Eye (tissue), 1 donor: ENCODE data around the gene GRIK1.

Experiments
- DNase-seq: peaks from one replicate; pipeline ENCODE4 v3.0.0-alpha.2; 2015

GRIK1 gene

DNA sequence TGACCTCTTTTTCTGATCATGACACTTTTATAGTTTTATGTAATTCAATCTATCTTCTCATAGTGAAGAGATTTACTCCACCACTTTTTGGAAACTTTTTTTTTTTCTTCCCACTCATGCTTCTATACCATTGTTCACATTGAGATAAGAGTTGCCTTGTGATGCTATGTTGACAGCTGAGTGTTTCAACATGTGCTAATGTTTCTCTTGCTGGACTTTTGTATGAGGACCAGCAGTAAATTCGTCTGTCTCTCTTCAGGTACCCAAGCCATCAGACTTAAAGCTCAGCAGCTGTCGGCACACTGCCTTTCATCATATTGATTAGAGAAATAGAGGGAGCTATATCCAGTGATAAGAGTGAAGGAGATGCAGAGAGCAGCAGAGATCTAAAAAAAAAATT is 227.0 kb downstream of the GRIK1 start:
- no peak for DNase-seq

GRCh38 chr21:29711236-29711635 is 228.6 kb downstream of the GRIK1 start:
- no peak for DNase-seq

- DNase-seq: no peak
These were observed 229.3 kb downstream of the GRIK1 start for GRCh38 chr21:29710498-29710897.

DNA sequence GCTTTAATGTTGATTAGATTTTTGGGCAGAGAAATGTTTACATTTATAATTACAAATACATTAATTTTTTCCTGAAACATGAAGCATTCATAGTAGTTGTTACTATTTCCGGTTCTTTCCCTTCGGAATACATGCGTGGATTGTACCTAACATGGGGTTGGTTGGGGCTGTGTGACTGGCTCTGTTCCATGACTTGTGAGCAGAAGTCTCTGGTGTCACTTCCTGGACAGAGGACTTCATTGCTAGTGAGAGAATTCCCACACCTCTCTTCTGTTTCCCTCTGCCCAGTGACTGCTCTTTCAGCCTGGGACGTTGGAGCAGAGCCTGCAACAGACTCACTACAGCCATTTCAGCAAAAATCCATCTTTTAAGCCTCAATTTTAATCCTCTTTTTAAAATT is 231.4 kb downstream of the GRIK1 start:
- DNase-seq: no peak

DNA sequence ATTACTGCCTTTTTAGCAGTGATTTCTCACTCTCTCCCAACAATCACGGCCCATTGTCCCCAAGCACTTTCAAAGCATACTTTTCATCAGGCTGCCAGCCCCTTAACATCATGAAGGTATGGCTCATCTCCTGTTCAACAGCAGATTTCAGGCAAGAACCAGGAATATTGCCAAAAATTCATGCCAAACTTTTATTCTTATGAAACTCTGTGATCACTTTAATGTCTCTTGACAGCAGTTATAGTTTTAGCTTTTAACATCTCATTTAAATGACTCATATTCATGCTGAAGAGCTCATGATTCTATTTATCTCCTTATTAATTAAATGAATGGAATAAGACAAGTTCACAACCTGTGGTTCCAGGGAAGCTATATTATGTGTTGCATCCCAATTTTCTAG is 235.1 kb downstream of the GRIK1 start:
- DNase-seq: no peak

DNA sequence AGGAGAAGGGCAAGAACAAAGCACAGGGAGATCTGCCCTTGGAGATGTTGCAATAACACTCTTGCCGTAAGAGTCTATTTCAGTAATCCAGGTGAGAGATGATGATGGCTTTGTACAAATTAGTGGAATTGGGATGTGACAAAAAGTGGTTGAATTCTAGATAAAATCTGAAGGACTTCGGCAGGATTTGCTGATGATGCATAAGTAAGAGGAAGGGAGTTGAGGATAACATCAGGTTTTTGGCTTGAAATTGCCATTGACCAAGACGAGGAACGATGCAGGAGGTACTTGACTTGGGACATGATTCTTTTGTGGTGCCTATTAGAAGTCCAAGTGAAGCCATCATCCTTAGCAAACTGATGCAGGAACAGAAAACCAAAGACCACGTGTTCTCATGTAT is 238.1 kb downstream of the GRIK1 start:
- no peak for DNase-seq

GRCh38 chr21:29697555-29698193 is 242.1 kb downstream of the GRIK1 start:
- no peak for DNase-seq

GRCh38 chr21:29696937-29697336 is 242.9 kb downstream of the GRIK1 start:
- no peak for DNase-seq

- DNase-seq: peak; percentile 61
These were observed 247.9 kb downstream of the GRIK1 start for GRCh38 chr21:29691616-29692491.

- no peak for DNase-seq
These were observed 250.0 kb downstream of the GRIK1 start for GRCh38 chr21:29689753-29690152.

DNA sequence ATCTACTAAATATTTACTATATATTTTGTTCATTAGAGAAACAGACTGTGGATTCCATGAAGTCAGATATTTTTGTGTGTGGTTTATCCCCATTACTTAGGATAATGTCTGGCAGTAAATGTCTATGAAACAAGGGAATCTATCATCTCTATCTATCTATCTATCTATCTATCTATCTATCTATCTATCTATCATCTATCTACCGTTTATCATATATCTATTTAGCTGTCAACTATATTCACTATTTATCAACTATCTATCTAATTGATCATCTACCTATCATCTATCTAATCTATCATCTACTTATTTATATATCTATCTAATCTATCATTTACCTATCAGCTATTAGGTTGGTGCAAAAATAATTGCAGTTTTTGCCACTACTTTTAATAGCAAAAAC is 255.7 kb downstream of the GRIK1 start:
- no peak for DNase-seq

DNA sequence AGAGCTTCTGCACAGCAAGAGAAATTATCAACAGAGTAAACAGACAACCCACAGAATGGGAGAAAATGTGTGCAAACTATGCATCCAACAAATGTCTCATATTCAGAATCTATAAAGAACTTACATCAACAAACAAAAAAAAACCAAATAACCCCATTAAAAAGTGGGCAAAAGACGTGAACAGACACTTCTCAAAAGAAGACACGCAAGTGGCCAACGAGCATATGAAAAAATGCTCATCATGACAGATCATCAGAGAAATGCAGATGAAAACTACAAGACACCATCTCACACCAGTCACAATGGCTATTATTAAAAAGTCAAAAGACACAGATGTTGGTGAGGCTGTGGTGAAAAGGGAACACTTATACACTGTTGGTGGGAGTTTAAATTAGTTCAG is 257.0 kb downstream of the GRIK1 start:
- no peak for DNase-seq

DNA sequence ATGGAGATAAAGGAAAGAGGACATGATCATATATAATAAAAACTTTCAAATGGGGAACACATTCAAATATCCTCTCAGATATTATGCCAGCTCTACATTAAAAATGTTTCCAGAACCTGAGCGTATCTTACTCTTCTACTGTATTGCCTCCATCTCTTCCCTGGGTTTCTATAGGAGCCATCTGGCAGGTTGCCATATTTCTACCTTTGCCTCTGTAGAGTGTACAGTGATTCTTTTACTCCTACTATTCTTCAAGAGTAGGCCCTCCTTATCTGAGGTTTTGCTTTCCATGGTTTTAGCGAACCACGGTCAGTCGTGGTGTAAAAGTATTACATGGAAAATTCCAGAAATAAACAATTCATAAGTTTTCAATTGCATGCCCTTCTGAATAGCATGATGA is 259.5 kb downstream of the GRIK1 start:
- DNase-seq: no peak

DNA sequence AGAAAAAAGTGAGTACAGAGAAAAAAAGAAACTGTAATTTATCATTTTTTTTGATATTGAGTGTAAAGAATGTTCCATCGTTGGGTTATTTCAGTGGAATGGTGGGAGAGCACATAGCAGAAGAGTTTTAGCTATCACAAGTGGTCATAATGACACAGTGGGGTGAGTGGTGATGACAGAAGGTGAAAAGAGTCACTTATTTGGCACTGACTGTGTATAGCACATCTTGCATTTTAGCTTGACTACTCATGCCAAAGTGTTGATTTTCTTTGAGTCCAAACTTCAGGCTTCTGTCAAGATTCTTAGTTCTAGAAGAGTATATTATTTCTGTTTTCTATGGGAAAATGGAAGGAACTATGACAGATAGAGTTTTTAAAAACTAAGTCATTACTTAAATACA is 261.2 kb downstream of the GRIK1 start:
- DNase-seq: no peak

DNA sequence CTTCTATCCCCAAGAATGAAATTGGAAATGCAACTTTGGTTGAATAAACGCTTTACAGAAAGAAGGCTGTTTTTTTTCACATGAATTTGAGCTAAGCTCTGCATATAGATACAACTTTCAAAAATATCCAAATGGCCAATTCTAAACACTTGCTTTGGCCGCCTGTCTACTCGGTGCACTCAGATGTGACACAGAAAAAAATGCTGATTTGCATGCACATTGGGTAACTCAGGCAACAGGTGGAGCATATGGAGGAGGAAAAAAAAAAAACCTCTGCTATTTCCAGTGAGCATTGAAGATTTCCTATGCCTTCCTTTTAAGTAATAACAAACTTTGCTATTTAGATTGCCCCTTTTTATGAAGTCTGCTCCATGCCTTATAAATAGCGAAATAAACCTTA is 262.5 kb downstream of the GRIK1 start:
- DNase-seq: no peak

DNA sequence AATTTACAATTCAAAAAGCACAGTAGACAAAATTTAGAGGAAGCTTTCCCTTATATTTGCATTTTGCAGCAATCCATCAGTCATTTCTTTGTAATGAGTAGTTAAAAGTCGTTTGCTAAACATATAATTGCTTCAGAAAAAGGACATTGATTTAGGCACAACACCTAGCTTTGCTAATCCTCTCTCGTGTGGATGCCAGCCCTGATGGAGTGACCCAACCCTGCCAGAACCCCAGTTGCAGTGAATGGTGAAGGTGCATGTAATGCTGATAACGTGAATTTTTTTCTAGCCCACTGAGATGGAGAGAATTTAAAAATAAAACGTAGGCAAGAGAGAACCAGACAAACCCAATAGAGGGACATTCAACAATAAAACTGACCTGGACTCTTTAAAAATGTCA is 263.4 kb downstream of the GRIK1 start:
- no peak for DNase-seq

GRCh38 chr21:29675451-29675850 is 264.3 kb downstream of the GRIK1 start:
- DNase-seq: no peak

GRCh38 chr21:29674343-29674742 is 265.5 kb downstream of the GRIK1 start:
- DNase-seq: no peak

- no peak for DNase-seq
These were observed 266.6 kb downstream of the GRIK1 start for GRCh38 chr21:29673096-29673610.

DNA sequence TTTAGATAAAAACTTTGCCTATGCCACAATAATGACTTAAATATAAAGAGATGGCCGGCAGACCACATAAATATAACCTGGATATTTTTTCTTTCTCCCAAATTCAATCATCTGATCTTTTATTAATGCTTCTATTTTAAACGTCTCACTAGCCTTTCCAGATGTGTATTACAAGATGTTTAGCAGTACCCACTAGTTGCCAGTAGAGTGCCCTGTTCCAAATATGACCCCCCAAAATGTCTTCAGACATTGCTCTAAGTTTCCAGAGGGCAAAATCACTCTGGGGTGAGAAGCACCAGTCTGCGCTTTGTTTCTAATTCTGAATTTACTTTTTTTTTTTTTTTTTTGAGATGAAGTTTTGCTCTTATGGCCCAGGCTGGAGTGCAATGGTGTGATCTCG is 268.1 kb downstream of the GRIK1 start:
- DNase-seq: no peak

- no peak for DNase-seq
These were observed 269.6 kb downstream of the GRIK1 start for GRCh38 chr21:29670228-29670627.

- DNase-seq: no peak
These were observed 270.4 kb downstream of the GRIK1 start for GRCh38 chr21:29669416-29669815.

DNA sequence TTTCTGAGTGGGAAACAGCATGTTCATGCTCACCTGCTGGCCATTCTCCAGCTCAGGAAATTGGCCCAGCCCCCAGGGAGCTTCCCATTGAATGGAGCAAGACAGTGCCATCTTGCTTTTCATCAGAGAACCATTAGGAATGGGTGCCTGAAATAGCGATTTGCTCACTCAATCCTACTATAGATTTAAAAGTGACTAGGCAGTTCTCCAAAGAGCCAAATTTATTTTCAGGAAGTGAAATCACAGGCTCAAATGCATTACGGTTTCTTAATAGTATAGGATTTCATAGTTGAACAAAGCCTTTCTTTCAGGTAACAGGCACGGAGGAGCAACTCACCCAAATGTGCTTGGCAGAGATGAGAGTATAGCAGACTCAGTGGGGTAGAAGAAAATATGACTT is 272.1 kb downstream of the GRIK1 start:
- no peak for DNase-seq

- no peak for DNase-seq
These were observed 275.2 kb downstream of the GRIK1 start for GRCh38 chr21:29664615-29665014.
